ENCODE measurements around the gene FXYD1.

Gene FXYD1

DNA sequence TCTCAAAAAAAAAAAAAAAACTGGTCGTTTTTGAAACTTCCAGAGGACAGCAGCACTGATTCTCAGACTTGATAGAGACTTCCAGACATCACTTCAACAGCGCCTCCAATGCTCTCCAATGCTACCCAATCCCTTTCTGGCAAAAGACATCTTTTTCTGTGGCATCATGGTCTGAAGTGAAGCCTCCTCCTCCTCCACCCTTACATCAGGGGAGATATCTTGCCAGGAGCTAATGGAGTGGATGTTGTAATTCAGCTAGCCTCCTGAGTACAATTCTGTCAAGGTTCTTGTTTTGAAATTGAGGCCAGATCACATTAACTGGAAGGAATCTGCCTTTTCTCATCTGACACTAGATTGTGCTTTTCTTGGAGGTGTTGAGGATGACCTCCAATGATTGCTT is 40.1 kb downstream of the FXYD1 start:
- TF ChIP-seq, protein P1, sequence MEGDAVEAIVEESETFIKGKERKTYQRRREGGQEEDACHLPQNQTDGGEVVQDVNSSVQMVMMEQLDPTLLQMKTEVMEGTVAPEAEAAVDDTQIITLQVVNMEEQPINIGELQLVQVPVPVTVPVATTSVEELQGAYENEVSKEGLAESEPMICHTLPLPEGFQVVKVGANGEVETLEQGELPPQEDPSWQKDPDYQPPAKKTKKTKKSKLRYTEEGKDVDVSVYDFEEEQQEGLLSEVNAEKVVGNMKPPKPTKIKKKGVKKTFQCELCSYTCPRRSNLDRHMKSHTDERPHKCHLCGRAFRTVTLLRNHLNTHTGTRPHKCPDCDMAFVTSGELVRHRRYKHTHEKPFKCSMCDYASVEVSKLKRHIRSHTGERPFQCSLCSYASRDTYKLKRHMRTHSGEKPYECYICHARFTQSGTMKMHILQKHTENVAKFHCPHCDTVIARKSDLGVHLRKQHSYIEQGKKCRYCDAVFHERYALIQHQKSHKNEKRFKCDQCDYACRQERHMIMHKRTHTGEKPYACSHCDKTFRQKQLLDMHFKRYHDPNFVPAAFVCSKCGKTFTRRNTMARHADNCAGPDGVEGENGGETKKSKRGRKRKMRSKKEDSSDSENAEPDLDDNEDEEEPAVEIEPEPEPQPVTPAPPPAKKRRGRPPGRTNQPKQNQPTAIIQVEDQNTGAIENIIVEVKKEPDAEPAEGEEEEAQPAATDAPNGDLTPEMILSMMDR (conservative IDR thresholded peaks at IDR 0.05; ENCODE audit: low read length) = no peak
- no peak for TF ChIP-seq EZH2phosphoT487 (IDR thresholded peaks at IDR 0.05; ENCODE audit: borderline replicate concordance)
- Histone ChIP-seq H2AFZ (ENCODE audit: low read length) (no peak overlapping the region), H3K36me3 (ENCODE audit: insufficient read depth, low read length) (no peaks in the 10 kb centered on the region), H3K4me2 (ENCODE audit: low read depth, low read length, poor library complexity, severe bottlenecking) (no peak overlapping the region), H3K9me3 (ENCODE audit: insufficient read depth, low read depth, low read length) (peaks cover 3% of the 10 kb centered on the region; the same call in 1 of the 2 replicates), H3F3A (ENCODE audit: low read depth) (no peaks in the 10 kb centered on the region), H3K4me1 (ENCODE audit: insufficient read depth, low read length, poor library complexity, severe bottlenecking) (peaks cover 3% of the 10 kb centered on the region), H3K4me3 (ENCODE audit: low read length, poor library complexity, severe bottlenecking) (no peak overlapping the region), H4K20me1 (ENCODE audit: insufficient read depth, low read length, poor library complexity, severe bottlenecking) (no peaks in the 10 kb centered on the region), H3K9me2 (replicated peaks; ENCODE audit: low read depth, low read length) (no peaks in the 10 kb centered on the region), H3K27me3 (ENCODE audit: insufficient read depth, low read length, poor library complexity, severe bottlenecking) (no peaks in the 10 kb centered on the region), H3K79me2 (ENCODE audit: insufficient read depth, low read length) (no peaks in the 10 kb centered on the region), H3K9ac (ENCODE audit: low read depth, low read length, poor library complexity, severe bottlenecking) (no peak overlapping the region)

DNA sequence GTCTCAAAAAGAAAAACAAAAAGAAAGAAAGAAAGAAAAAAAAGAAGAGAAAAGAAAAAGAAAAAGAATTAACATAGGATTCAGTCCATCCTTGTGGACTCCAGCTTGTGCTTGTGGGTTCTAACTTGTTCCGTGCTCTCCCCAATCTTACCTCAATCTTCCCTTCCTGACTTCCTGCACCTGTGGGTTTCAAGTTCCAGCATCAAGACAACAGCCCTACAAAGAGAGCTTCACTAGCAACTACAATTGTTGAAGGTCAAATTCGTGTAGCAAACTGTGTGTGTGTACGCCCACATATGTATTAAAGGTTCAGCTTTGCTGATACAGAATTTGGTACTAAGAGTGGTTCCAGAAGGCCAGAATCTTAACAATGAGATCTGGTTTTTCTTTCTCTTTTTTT is 41.2 kb downstream of the FXYD1 start:
- TF ChIP-seq, protein P1 (conservative IDR thresholded peaks at IDR 0.05; ENCODE audit: low read length) = no peak
- no peak for TF ChIP-seq EZH2phosphoT487 (IDR thresholded peaks at IDR 0.05; ENCODE audit: borderline replicate concordance)
- Histone ChIP-seq H3K9ac (ENCODE audit: low read depth, low read length, poor library complexity, severe bottlenecking) (no peak overlapping the region), H3K4me1 (ENCODE audit: insufficient read depth, low read length, poor library complexity, severe bottlenecking) (peaks cover 3% of the 10 kb centered on the region), H3K4me2 (ENCODE audit: low read depth, low read length, poor library complexity, severe bottlenecking) (no peak overlapping the region), H4K20me1 (ENCODE audit: insufficient read depth, low read length, poor library complexity, severe bottlenecking) (no peaks in the 10 kb centered on the region), H3F3A (ENCODE audit: low read depth) (no peaks in the 10 kb centered on the region), H3K9me3 (ENCODE audit: insufficient read depth, low read depth, low read length) (peaks cover 3% of the 10 kb centered on the region; the same call in 1 of the 2 replicates), H3K79me2 (ENCODE audit: insufficient read depth, low read length) (no peaks in the 10 kb centered on the region), H3K27me3 (ENCODE audit: insufficient read depth, low read length, poor library complexity, severe bottlenecking) (no peaks in the 10 kb centered on the region), H2AFZ (ENCODE audit: low read length) (no peak overlapping the region), H3K9me2 (replicated peaks; ENCODE audit: low read depth, low read length) (no peaks in the 10 kb centered on the region), H3K4me3 (ENCODE audit: low read length, poor library complexity, severe bottlenecking) (no peak overlapping the region), H3K36me3 (ENCODE audit: insufficient read depth, low read length) (no peaks in the 10 kb centered on the region)

DNA sequence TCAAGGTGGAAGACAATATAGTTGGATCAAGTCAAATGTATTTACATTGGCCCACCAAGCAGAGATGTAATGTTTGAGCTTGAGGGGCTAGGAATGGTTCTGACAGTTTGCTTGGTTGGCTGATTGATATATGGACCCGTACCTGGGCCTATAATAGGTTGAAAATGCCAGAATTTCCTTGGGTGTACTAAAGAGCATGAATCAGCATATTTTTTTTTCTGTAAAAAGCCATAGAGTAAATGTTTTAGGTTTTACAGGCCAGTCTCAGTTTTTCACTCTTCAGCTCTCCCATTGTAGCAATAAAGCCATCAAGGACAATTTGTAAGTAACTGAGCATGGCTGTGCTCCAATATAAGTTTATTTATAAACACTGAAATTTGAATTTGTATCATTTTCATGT is 42.8 kb downstream of the FXYD1 start:
- no peaks in the 10 kb centered on the region for H3K9me2 ChIP-seq (replicated peaks; ENCODE audit: low read depth, low read length)

More for the DNA sequence above, 42.8 kb downstream of the FXYD1 start:
- Histone ChIP-seq H3K36me3 (ENCODE audit: insufficient read depth, low read length) (no peaks in the 10 kb centered on the region), H3K4me2 (ENCODE audit: low read depth, low read length, poor library complexity, severe bottlenecking) (no peak overlapping the region), H3K27me3 (ENCODE audit: insufficient read depth, low read length, poor library complexity, severe bottlenecking) (no peaks in the 10 kb centered on the region), H4K20me1 (ENCODE audit: insufficient read depth, low read length, poor library complexity, severe bottlenecking) (no peaks in the 10 kb centered on the region), H3K9me3 (ENCODE audit: insufficient read depth, low read depth, low read length) (peaks cover 3% of the 10 kb centered on the region; the same call in 1 of the 2 replicates), H2AFZ (ENCODE audit: low read length) (no peak overlapping the region), H3F3A (ENCODE audit: low read depth) (no peaks in the 10 kb centered on the region), H3K79me2 (ENCODE audit: insufficient read depth, low read length) (no peaks in the 10 kb centered on the region), H3K4me1 (ENCODE audit: insufficient read depth, low read length, poor library complexity, severe bottlenecking) (peaks cover 3% of the 10 kb centered on the region), H3K9ac (ENCODE audit: low read depth, low read length, poor library complexity, severe bottlenecking) (no peak overlapping the region), H3K4me3 (ENCODE audit: low read length, poor library complexity, severe bottlenecking) (no peak overlapping the region)
- TF ChIP-seq, protein P1 (conservative IDR thresholded peaks at IDR 0.05; ENCODE audit: low read length) = no peak
- TF ChIP-seq EZH2phosphoT487 (IDR thresholded peaks at IDR 0.05; ENCODE audit: borderline replicate concordance) = no peak
